Measurements from ENCODE around the gene TSPYL4. TPM values are rescaled to one million over a fixed set of nuclear protein-coding genes. Genes with fewer than 3 reads are reported as not detected.

The TSPYL4 gene
- total RNA-seq, 2 experiments from 2014 or later = 14.8 to 16.2 TPM

DNA sequence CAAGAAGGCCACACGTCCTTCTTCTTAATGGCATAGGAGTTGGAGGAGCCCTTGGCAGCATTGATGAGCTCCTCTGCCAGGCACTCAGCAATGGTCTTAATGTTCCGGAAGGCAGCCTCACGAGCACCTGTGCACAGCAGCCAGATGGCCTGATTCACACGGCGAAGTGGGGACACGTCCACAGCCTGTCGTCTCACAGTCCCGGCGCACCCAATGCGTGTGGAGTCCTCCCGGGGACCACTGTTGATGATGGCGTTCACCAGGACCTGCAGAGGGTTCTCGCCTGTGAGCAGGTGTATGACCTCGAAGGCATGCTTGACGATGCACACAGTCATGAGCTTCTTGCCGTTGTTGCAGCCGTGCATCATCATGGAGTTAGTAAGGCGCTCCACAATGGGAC, 4.6 kb upstream of the TSPYL4 start:
- intact Hi-C loops (cut with micrococcal nuclease; ENCODE audit: unreplicated experiment) = no loop called here
- Histone ChIP-seq H3K27ac (ENCODE audit: low read depth, low read length, poor library complexity, severe bottlenecking) (no peak overlapping the region), H3K36me3 (ENCODE audit: insufficient read depth, low read length) (no peaks in the 10 kb centered on the region), H3K4me3 (ENCODE audit: low read depth, low read length, poor library complexity, severe bottlenecking) (no peak overlapping the region), H3K9me3 (ENCODE audit: low read length) (no peaks in the 10 kb centered on the region), H3K79me2 (ENCODE audit: insufficient read depth, low read depth, low read length) (peaks cover 6% of the 10 kb centered on the region; the same call in 1 of the 2 replicates), H3K4me1 (ENCODE audit: insufficient read depth, low read length, poor library complexity, severe bottlenecking) (no peaks in the 10 kb centered on the region), H3K4me2 (ENCODE audit: low read length) (no peak overlapping the region), H2AFZ (ENCODE audit: low read length) (no peak overlapping the region), H4K20me1 (ENCODE audit: insufficient read depth, low read length) (no peaks in the 10 kb centered on the region), H3K9me2 (ENCODE audit: insufficient read depth, low read length) (no peaks in the 10 kb centered on the region)
- CTCF ChIA-PET (ENCODE audit: unreplicated experiment) = interaction anchor here (1.3 kb wide), 1 partner anchor 10 kb away, joined by 4 read pairs; no protein-coding TSS in a partner anchor
- no peak for TF ChIP-seq EZH2phosphoT487 (IDR thresholded peaks at IDR 0.05; ENCODE audit: borderline replicate concordance, low read depth, low read length)
- TF ChIP-seq, protein P1, sequence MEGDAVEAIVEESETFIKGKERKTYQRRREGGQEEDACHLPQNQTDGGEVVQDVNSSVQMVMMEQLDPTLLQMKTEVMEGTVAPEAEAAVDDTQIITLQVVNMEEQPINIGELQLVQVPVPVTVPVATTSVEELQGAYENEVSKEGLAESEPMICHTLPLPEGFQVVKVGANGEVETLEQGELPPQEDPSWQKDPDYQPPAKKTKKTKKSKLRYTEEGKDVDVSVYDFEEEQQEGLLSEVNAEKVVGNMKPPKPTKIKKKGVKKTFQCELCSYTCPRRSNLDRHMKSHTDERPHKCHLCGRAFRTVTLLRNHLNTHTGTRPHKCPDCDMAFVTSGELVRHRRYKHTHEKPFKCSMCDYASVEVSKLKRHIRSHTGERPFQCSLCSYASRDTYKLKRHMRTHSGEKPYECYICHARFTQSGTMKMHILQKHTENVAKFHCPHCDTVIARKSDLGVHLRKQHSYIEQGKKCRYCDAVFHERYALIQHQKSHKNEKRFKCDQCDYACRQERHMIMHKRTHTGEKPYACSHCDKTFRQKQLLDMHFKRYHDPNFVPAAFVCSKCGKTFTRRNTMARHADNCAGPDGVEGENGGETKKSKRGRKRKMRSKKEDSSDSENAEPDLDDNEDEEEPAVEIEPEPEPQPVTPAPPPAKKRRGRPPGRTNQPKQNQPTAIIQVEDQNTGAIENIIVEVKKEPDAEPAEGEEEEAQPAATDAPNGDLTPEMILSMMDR (conservative IDR thresholded peaks at IDR 0.05; ENCODE audit: low read length) = no peak
- no peak for DNase-seq (ENCODE audit: low spot score)
- POLR2A ChIA-PET = interaction anchor here (1.6 kb wide), 1 partner anchor 26 kb away, joined by 3 read pairs; no protein-coding TSS in a partner anchor
- no TSS peak for BruUV-seq (replicated peaks)

DNA sequence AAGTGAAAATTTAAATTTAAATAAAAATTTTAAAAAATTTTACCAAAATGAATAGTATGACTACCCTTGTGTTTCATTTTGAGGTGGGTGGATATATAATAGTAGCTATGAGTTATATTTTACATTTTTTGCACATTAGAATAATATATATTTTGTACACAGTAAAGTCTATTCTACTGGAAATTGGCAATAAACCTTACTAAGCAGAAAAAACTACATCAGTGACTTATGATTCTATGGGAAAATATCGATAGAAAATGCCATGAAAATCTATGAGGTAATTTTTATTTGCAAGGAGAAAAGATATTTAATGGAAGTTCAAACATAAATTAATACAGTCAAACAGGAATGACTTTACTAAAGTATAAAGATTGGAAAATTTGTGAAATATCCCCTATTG, 2.8 kb upstream of the TSPYL4 start:
- Histone ChIP-seq H3K27ac (ENCODE audit: low read depth, low read length, poor library complexity, severe bottlenecking) (no peak overlapping the region), H3K36me3 (ENCODE audit: insufficient read depth, low read length) (no peaks in the 10 kb centered on the region), H3K4me2 (ENCODE audit: low read length) (no peak overlapping the region), H3K79me2 (ENCODE audit: insufficient read depth, low read depth, low read length) (peaks cover 19% of the 10 kb centered on the region), H3K4me3 (ENCODE audit: low read depth, low read length, poor library complexity, severe bottlenecking) (no peak overlapping the region), H2AFZ (ENCODE audit: low read length) (no peak overlapping the region), H3K4me1 (ENCODE audit: insufficient read depth, low read length, poor library complexity, severe bottlenecking) (peaks cover 16% of the 10 kb centered on the region), H4K20me1 (ENCODE audit: insufficient read depth, low read length) (no peaks in the 10 kb centered on the region), H3K9me2 (ENCODE audit: insufficient read depth, low read length) (no peaks in the 10 kb centered on the region), H3K9me3 (ENCODE audit: low read length) (no peaks in the 10 kb centered on the region)
- intact Hi-C loops (cut with micrococcal nuclease; ENCODE audit: unreplicated experiment) = no loop called here
- TF ChIP-seq EZH2phosphoT487 (IDR thresholded peaks at IDR 0.05; ENCODE audit: borderline replicate concordance, low read depth, low read length) = no peak
- TF ChIP-seq, protein P1 (conservative IDR thresholded peaks at IDR 0.05; ENCODE audit: low read length) = no peak
- POLR2A ChIA-PET = interaction anchor here (0.7 to 0.9 kb wide), 2 partner anchors 315 to 1859 kb away, joined by 3 read pairs; partner anchors contain the start of gene RWDD1
- no peak for DNase-seq (ENCODE audit: low spot score)
- no TSS peak for BruUV-seq (replicated peaks)
- CTCF ChIA-PET (ENCODE audit: unreplicated experiment) = no interaction called here

DNA sequence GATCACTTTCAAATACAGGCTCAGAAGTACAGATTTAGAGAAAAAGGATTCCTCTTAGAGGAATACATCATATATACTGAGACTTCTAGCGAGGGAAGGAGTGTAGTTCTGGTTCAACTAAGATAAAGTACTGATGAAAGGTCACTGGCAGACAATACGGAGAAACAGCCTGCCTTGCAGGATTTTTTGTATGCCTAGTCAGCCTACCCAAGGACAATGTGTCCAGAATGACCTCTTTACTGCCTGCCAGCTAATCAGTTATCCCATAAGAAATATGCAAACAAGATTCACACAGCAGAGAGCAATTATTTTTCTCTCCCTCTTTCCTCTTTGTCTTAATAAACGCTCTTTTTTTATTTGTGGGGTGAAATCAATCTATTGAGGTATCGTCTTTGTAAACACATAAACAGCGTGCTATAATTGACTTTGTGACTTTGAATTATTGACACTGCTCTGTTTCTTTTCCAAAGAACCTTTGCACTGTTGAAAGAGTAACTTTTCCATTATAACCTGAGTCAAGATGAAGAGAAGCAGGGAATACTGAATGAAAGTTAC, 1.4 kb upstream of the TSPYL4 start:
- Histone ChIP-seq H3K4me2 (ENCODE audit: low read length) (peak overlapping the region; percentile 81), H3K36me3 (ENCODE audit: insufficient read depth, low read length) (no peaks in the 10 kb centered on the region), H3K9me2 (ENCODE audit: insufficient read depth, low read length) (no peaks in the 10 kb centered on the region), H2AFZ (ENCODE audit: low read length) (peak overlapping the region; percentile 98; the same call in 1 of the 2 replicates), H3K27ac (ENCODE audit: low read depth, low read length, poor library complexity, severe bottlenecking) (no peak overlapping the region), H3K9me3 (ENCODE audit: low read length) (no peaks in the 10 kb centered on the region), H4K20me1 (ENCODE audit: insufficient read depth, low read length) (no peaks in the 10 kb centered on the region), H3K4me1 (ENCODE audit: insufficient read depth, low read length, poor library complexity, severe bottlenecking) (peaks cover 26% of the 10 kb centered on the region), H3K79me2 (ENCODE audit: insufficient read depth, low read depth, low read length) (peaks cover 27% of the 10 kb centered on the region), H3K4me3 (ENCODE audit: low read depth, low read length, poor library complexity, severe bottlenecking) (peak overlapping the region; percentile 77)
- TF ChIP-seq, protein P1 (conservative IDR thresholded peaks at IDR 0.05; ENCODE audit: low read length) = no peak
- TF ChIP-seq EZH2phosphoT487 (IDR thresholded peaks at IDR 0.05; ENCODE audit: borderline replicate concordance, low read depth, low read length) = no peak
- ChIA-PET CTCF (ENCODE audit: unreplicated experiment) (no interaction called here), POLR2A (interaction anchor here (0.7 to 1.7 kb wide), 8 partner anchors 8 to 393 kb away, joined by 3 to 9 read pairs (median 4); partner anchors contain the start of gene TSPYL1)
- intact Hi-C loops (cut with micrococcal nuclease; ENCODE audit: unreplicated experiment) = loop anchor here (2.0 kb wide), 1 partner anchor 23 kb away; the partner anchor contains the start of gene TSPYL1
- BruUV-seq (replicated peaks) = no TSS peak
- no peak for DNase-seq (ENCODE audit: low spot score)
